Smooth muscle cell (in vitro differentiated cells): ENCODE measurements around the gene ITGB1BP2. TPM values are rescaled to one million over a fixed set of nuclear protein-coding genes. Genes with fewer than 3 reads are reported as not detected.
A peak's percentile ranks its signal among the peaks of the same experiment; 100 is the strongest.
"Not testable (repeated sequence)": the region's sequence is repeated elsewhere in the genome, so short reads cannot be mapped to it uniquely, and the experiment has no call there.

Experiments used
- DNase-seq: peaks from one replicate; lab custom pipeline; 2025; ENCODE audit not compliant: unreplicated experiment; lab: John Stamatoyannopoulos, UW
- H2AFZ ChIP-seq: fragments of 200-600 bp; sonication (generic); 2 replicates; pipeline ENCODE4 v1.6.0; 2016; ENCODE audit warnings: antibody characterized with exemption, low read depth, mild to moderate bottlenecking
- H3F3A ChIP-seq: fragments of 200-600 bp; sonication (generic); 2 replicates; pipeline ENCODE4 v1.6.0; 2017; ENCODE audit warnings: antibody characterized with exemption, low read depth
- H3K27ac ChIP-seq: fragments of 200-600 bp; sonication (generic); 2 replicates; pipeline ENCODE4 v1.5.1; 2016; ENCODE audit warnings: low read depth, mild to moderate bottlenecking
- H3K27me3 ChIP-seq: fragments of 200-600 bp; sonication (generic); 2 replicates; pipeline ENCODE4 v1.6.1; 2016; ENCODE audit warnings: low read depth, mild to moderate bottlenecking
- H3K36me3 ChIP-seq: fragments of 200-600 bp; sonication (generic); 2 replicates; pipeline ENCODE4 v1.5.1; 2016; ENCODE audit warnings: low read depth
- H3K4me1 ChIP-seq: fragments of 200-600 bp; sonication (generic); 2 replicates; pipeline ENCODE4 v1.5.1; 2016; ENCODE audit warnings: low read depth
- H3K4me2 ChIP-seq: fragments of 200-600 bp; sonication (generic); 2 replicates; pipeline ENCODE4 v1.6.0; 2016; ENCODE audit warnings: mild to moderate bottlenecking
- H3K4me3 ChIP-seq: fragments of 200-600 bp; sonication (generic); 2 replicates; pipeline ENCODE4 v1.5.1; 2016; ENCODE audit warnings: mild to moderate bottlenecking
- H3K79me2 ChIP-seq: fragments of 200-600 bp; sonication (generic); 2 replicates; pipeline ENCODE4 v1.6.0; 2016; ENCODE audit warnings: low read depth, mild to moderate bottlenecking
- H3K9ac ChIP-seq: fragments of 200-600 bp; sonication (generic); 2 replicates; pipeline ENCODE4 v1.6.0; 2016; ENCODE audit warnings: low read depth
- H3K9me3 ChIP-seq: fragments of 200-600 bp; sonication (generic); replicated peaks from 2 replicates; pipeline ENCODE4 v1.5.1; 2016; ENCODE audit warnings: low read depth
- H4K20me1 ChIP-seq: fragments of 200-600 bp; sonication (generic); 2 replicates; pipeline ENCODE4 v1.6.0; 2016; ENCODE audit warnings: low read depth
- WGBS: methylation state at CpG from one replicate; pipeline ENCODE4 v1.1.7; 2016; ENCODE audit warnings: low lambda C conversion rate; 5-methylcytosine and 5-hydroxymethylcytosine counted together
- polyA plus RNA-seq: library from polyadenylated mRNA; unstranded; fragments of >200 nt; fragmentation: Nextera tagmentation; extraction: Ambion mirVana; gene quantifications from 2 replicates; pipeline ENCODE4 v1.2.1, GENCODE V29; 2016
- total RNA-seq: library from RNA; depleted of rRNA; stranded (reverse); fragments of >200 nt; gene quantifications from 2 replicates; pipeline ENCODE4 v1.2.3, GENCODE V29; 2014
- TF ChIP-seq, protein P1 (sequence below): fragments of 200-600 bp; sonication (generic); IDR thresholded peaks from 2 replicates; pipeline ENCODE4 v1.5.1; 2017; ENCODE audit warnings: borderline replicate concordance, mild to moderate bottlenecking, antibody characterized with exemption; ENCODE audit not compliant: insufficient read depth, poor library complexity, severe bottlenecking

The ITGB1BP2 gene
- total and polyA plus RNA-seq, 2 experiments from 2014 or later = 2.0 TPM; not detected in 1

DNA sequence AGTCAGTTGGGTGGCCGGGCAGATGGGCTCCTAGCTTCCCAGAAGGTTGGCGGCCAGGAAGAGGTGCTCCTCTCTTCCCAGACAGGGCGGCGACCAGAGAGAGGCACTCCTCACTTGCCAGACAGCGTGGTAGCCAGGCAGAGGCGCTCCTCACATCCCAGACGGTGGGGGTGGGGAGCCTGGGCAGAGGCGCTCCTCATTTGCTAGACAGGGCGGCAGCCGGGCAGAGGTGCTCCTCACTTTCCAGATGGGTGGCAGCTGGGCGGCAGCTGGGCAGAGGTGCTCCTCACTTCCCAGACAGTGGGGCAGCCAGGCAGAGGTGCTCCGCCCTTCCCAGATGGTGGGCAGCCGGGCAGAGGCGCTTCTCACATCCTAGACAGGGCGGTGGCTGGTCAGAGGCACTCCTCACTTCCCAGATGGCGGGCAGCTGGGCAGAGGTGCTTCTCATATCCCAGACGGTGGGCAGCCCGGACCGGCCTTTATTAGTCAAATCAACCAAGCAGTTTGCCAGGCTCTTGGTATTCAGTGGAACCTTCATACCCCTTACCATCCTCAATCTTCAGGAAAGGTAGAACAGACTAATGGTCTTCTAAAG is 31.7 kb upstream of the ITGB1BP2 start:
- no peak overlapping the region for H3K4me3 ChIP-seq
- no peak overlapping the region for H2AFZ ChIP-seq
- no peak overlapping the region for H3K9ac ChIP-seq
- H3K79me2 ChIP-seq = no peaks in the 10 kb centered on the region
- TF ChIP-seq, protein P1, sequence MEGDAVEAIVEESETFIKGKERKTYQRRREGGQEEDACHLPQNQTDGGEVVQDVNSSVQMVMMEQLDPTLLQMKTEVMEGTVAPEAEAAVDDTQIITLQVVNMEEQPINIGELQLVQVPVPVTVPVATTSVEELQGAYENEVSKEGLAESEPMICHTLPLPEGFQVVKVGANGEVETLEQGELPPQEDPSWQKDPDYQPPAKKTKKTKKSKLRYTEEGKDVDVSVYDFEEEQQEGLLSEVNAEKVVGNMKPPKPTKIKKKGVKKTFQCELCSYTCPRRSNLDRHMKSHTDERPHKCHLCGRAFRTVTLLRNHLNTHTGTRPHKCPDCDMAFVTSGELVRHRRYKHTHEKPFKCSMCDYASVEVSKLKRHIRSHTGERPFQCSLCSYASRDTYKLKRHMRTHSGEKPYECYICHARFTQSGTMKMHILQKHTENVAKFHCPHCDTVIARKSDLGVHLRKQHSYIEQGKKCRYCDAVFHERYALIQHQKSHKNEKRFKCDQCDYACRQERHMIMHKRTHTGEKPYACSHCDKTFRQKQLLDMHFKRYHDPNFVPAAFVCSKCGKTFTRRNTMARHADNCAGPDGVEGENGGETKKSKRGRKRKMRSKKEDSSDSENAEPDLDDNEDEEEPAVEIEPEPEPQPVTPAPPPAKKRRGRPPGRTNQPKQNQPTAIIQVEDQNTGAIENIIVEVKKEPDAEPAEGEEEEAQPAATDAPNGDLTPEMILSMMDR = no peak
- no peak for DNase-seq
- H3K9me3 ChIP-seq = no peaks in the 10 kb centered on the region
- no peak overlapping the region for H3K4me2 ChIP-seq
- H3F3A ChIP-seq = no peaks in the 10 kb centered on the region
- no peaks in the 10 kb centered on the region for H4K20me1 ChIP-seq
- WGBS = 82% methylated on average over 17 of the region's 19 CpGs
- H3K27me3 ChIP-seq = no peaks in the 10 kb centered on the region
- no peaks in the 10 kb centered on the region for H3K36me3 ChIP-seq
- no peaks in the 10 kb centered on the region for H3K4me1 ChIP-seq
- H3K27ac ChIP-seq = no peak overlapping the region

DNA sequence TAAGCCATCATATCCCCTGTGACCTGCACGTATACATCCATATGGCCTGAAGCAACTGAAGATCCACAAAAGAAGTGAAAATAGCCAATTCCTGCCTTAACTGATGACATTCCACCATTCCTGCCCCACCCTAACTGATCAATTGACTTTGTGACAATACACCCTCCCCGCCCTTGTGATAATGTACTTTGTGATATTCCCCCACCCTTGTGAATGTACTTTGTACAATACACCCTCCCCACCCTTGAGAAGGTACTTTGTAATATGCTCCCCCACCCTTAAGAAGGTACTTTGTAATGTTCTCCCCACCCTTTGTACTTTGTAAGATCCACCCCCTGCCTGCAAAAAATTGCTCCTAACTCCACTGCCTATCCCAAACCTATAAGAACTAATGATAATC is 29.2 kb upstream of the ITGB1BP2 start:
- H3K27me3 ChIP-seq, DNase-seq, H4K20me1 ChIP-seq, H3K9ac ChIP-seq, H3K36me3 ChIP-seq, H3K9me3 ChIP-seq, H3K4me3 ChIP-seq, H3K27ac ChIP-seq, H3K4me2 ChIP-seq, H3K4me1 ChIP-seq, H2AFZ ChIP-seq, H3K79me2 ChIP-seq, H3F3A ChIP-seq: not testable (repeated sequence)
- 80% methylated on average over 2 of the region's 2 CpGs for WGBS

DNA sequence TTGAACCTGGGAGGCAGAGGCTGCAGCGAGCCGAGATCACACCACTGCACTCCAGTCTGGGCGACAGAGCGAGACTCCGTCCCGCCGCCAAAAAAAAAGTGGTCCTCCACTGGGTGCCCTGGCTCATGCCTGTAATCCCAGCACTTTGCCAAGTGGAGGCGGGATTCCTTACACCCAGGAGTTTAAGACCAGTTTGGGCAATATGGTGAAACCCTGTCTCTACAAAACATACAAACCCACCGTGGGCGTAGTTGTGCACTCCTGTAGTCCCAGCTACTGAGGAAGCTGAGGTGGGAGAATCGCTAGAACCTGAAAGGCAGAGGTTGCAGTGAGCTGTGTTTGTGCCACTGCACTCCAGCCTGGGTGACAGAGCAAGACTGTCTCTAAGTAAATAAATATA is 20.2 kb upstream of the ITGB1BP2 start:
- H3K79me2 ChIP-seq = peaks cover 25% of the 10 kb centered on the region
- H3K4me2 ChIP-seq, H3K9ac ChIP-seq, H2AFZ ChIP-seq, H3K27me3 ChIP-seq, H3F3A ChIP-seq, H3K36me3 ChIP-seq, DNase-seq, H3K27ac ChIP-seq, H3K9me3 ChIP-seq, H3K4me3 ChIP-seq: not testable (repeated sequence)
- 95% methylated on average over 11 of the region's 11 CpGs for WGBS
- H4K20me1 ChIP-seq = peaks cover 26% of the 10 kb centered on the region
- H3K4me1 ChIP-seq = peaks cover 13% of the 10 kb centered on the region

DNA sequence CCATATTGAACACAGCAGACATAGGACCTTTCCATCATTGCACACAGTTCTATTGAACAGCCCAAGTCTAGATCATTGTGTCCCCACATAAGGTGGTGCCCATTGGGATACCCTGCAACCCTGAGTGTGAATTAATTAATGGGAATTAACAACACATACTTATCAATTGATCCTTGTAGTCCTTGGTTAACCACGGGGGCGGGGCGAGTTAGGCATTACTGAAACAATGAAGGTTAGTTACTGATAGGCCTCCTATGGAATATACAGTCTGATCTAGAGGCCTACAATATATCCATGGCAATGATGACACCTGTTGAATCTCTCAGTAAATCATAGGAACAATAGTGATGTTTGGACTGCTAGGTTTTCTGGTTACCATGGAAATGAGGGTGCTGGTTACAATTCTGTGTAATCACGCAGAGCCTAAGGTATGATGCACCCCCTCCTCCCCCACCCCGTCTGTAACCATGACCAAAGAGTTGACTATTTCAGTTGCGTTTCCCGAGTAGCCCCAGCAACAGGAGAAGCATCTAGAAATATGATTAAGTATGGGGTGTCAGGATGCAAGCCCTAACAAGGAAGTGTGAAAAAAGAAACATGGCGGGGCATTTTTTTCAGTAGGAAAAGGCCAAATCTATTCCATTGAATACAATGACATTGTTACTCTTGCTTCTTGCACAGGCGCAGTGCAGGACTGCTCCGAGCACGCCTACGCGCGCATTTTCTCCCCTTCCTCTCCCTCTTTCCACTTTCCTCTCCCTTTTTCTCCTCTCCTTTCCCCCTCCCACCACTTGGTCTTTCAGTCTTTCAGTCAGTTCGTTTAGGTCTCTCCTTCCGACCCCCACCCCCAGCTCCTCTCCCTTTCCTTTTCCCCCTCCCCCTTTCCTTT is 18.8 kb upstream of the ITGB1BP2 start:
- Histone ChIP-seq H3K79me2 (peaks cover 40% of the 10 kb centered on the region), H2AFZ (peak overlapping the region; percentile 38), H3K27ac (peak overlapping the region; percentile 94), H4K20me1 (peaks cover 40% of the 10 kb centered on the region), H3K9ac (peak overlapping the region; percentile 96), H3F3A (no peaks in the 10 kb centered on the region), H3K9me3 (no peaks in the 10 kb centered on the region), H3K4me1 (peaks cover 17% of the 10 kb centered on the region), H3K36me3 (no peaks in the 10 kb centered on the region), H3K4me2 (peak overlapping the region; percentile 77), H3K27me3 (no peaks in the 10 kb centered on the region), H3K4me3 (peak overlapping the region; percentile 82)
- 59% methylated on average over 14 of the region's 16 CpGs for WGBS
- TF ChIP-seq, protein P1 = no peak
- DNase-seq = no peak
